Astrocyte (in vitro differentiated cells and primary cell): ENCODE measurements around the gene AKAP8L. TPM values are rescaled to one million over a fixed set of nuclear protein-coding genes. Genes with fewer than 3 reads are reported as not detected.
"Not testable (repeated sequence)": the region's sequence is repeated elsewhere in the genome, so short reads cannot be mapped to it uniquely, and the experiment has no call there.

Experiments used
- DNase-seq: peaks from one replicate; pipeline ENCODE4 v3.0.0-alpha.2; 2010; ENCODE audit warnings: low read depth
- FAIRE-seq: peaks from 2 replicates; lab custom pipeline; 2011; peaks lifted over from hg19 to GRCh38; lab: Jason Lieb, UNC
- H2AFZ ChIP-seq: 2 replicates; pipeline ENCODE4 v1.6.0; 2012; ENCODE audit warnings: low read depth, low read length, inconsistent platforms
- H3K27ac ChIP-seq: 2 replicates; pipeline ENCODE4 v1.5.1; 2011; ENCODE audit warnings: low read depth, low read length, inconsistent platforms
- H3K27me3 ChIP-seq: 2 replicates; pipeline ENCODE4 v1.6.0; 2011; ENCODE audit warnings: low read length, inconsistent platforms; ENCODE audit not compliant: insufficient read depth
- H3K36me3 ChIP-seq: 2 replicates; pipeline ENCODE4 v1.5.1; 2011; ENCODE audit warnings: low read length, inconsistent platforms; ENCODE audit not compliant: insufficient read depth
- H3K4me1 ChIP-seq: 2 replicates; pipeline ENCODE4 v1.5.1; 2011; ENCODE audit warnings: low read length, inconsistent platforms; ENCODE audit not compliant: insufficient read depth
- H3K4me2 ChIP-seq: 2 replicates; pipeline ENCODE4 v1.6.0; 2012; ENCODE audit warnings: low read length, inconsistent platforms
- H3K4me3 ChIP-seq: 2 replicates; pipeline ENCODE4 v1.5.1; 2011; ENCODE audit warnings: low read depth, mild to moderate bottlenecking, low read length, inconsistent platforms; ENCODE audit not compliant: insufficient read depth
- H3K79me2 ChIP-seq: 2 replicates; pipeline ENCODE4 v1.6.0; 2012; ENCODE audit warnings: mild to moderate bottlenecking, low read length, inconsistent platforms; ENCODE audit not compliant: insufficient read depth
- H3K9ac ChIP-seq: 2 replicates; pipeline ENCODE4 v1.6.0; 2012; ENCODE audit warnings: mild to moderate bottlenecking, low read length, inconsistent platforms
- H3K9me3 ChIP-seq: 2 replicates; pipeline ENCODE4 v1.5.1; 2012; ENCODE audit warnings: low read depth, mild to moderate bottlenecking, low read length, inconsistent platforms; ENCODE audit not compliant: insufficient read depth
- H4K20me1 ChIP-seq: 2 replicates; pipeline ENCODE4 v1.6.0; 2012; ENCODE audit warnings: low read length, inconsistent platforms; ENCODE audit not compliant: insufficient read depth
- H3K27ac Mint-ChIP-seq: one replicate; pipeline ENCODE4 v1.8.0; 2021; ENCODE audit warnings: mild to moderate bottlenecking, mixed read lengths; ENCODE audit not compliant: unreplicated experiment
- H3K27me3 Mint-ChIP-seq: one replicate; pipeline ENCODE4 v1.8.0; 2021; ENCODE audit warnings: low read depth, mixed read lengths; ENCODE audit not compliant: unreplicated experiment
- H3K36me3 Mint-ChIP-seq: one replicate; pipeline ENCODE4 v1.8.0; 2021; ENCODE audit warnings: low read depth, mixed read lengths; ENCODE audit not compliant: unreplicated experiment
- H3K4me1 Mint-ChIP-seq: one replicate; pipeline ENCODE4 v1.8.0; 2021; ENCODE audit warnings: low read depth, mixed read lengths; ENCODE audit not compliant: unreplicated experiment
- H3K4me3 Mint-ChIP-seq: one replicate; pipeline ENCODE4 v1.8.0; 2021; ENCODE audit warnings: mild to moderate bottlenecking, moderate library complexity, mixed read lengths; ENCODE audit not compliant: unreplicated experiment
- H3K9me3 Mint-ChIP-seq: one replicate; pipeline ENCODE4 v1.8.0; 2021; ENCODE audit warnings: mild to moderate bottlenecking, mixed read lengths; ENCODE audit not compliant: unreplicated experiment
- EZH2 ChIP-seq: IDR thresholded peaks from 2 replicates; pipeline ENCODE4 v1.6.1; 2012; ENCODE audit warnings: mild to moderate bottlenecking, low read length, inconsistent platforms; ENCODE audit not compliant: insufficient read depth
- total RNA-seq: library from RNA; stranded (reverse); gene quantifications from 2 replicates; pipeline ENCODE4 v1.2.1, GENCODE V29; 2021
- TF ChIP-seq, protein P1 (sequence below): IDR thresholded peaks from 2 replicates; pipeline ENCODE4 v1.5.1; 2011; ENCODE audit warnings: low read depth, mild to moderate bottlenecking, inconsistent platforms, low read length, moderate library complexity; ENCODE audit not compliant: insufficient read depth

The AKAP8L gene
- total RNA-seq, 1 donor from 2014 or later = 101 TPM

DNA sequence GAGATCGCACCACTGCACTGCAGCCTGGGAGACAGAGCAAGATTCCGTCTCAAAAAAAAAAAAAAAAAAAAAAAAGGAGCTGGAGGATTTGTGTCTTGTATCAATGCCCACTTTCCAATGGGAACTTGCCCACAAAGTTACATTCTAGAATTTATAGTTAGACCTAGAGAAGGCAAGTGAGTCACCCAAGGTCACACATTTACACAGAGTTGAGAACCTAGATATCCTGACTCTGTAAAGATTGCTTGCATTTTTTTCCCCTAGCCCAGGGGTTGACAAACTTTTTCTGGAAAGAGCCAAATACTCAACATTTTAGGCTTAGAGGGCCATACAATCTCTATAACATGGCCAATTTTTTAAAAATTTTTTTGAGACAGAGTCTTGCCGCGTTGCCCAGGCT lies 78.7 kb downstream of the AKAP8L start:
- Histone ChIP-seq H2AFZ (no peak overlapping the region), H3K9me3 (no peaks in the 10 kb centered on the region), H3K4me3 (no peak overlapping the region), H3K9ac (no peak overlapping the region), H3K27ac (no peak overlapping the region), H3K27me3 (no peaks in the 10 kb centered on the region), H3K4me2 (no peak overlapping the region), H3K4me1 (peaks cover 7% of the 10 kb centered on the region), H3K36me3 (no peaks in the 10 kb centered on the region), H3K79me2 (peaks cover 19% of the 10 kb centered on the region), H4K20me1 (peaks cover 14% of the 10 kb centered on the region)
- no peaks in the 10 kb centered on the region for H3K27me3 Mint-ChIP-seq
- peaks cover 11% of the 10 kb centered on the region for H3K36me3 Mint-ChIP-seq
- TF ChIP-seq, protein P1, sequence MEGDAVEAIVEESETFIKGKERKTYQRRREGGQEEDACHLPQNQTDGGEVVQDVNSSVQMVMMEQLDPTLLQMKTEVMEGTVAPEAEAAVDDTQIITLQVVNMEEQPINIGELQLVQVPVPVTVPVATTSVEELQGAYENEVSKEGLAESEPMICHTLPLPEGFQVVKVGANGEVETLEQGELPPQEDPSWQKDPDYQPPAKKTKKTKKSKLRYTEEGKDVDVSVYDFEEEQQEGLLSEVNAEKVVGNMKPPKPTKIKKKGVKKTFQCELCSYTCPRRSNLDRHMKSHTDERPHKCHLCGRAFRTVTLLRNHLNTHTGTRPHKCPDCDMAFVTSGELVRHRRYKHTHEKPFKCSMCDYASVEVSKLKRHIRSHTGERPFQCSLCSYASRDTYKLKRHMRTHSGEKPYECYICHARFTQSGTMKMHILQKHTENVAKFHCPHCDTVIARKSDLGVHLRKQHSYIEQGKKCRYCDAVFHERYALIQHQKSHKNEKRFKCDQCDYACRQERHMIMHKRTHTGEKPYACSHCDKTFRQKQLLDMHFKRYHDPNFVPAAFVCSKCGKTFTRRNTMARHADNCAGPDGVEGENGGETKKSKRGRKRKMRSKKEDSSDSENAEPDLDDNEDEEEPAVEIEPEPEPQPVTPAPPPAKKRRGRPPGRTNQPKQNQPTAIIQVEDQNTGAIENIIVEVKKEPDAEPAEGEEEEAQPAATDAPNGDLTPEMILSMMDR = no peak
- no peak for TF ChIP-seq EZH2
- no peaks in the 10 kb centered on the region for H3K9me3 Mint-ChIP-seq
- DNase-seq (no peak), FAIRE-seq (no peak)
- H3K4me3 Mint-ChIP-seq = no peak overlapping the region
- H3K4me1 Mint-ChIP-seq = peaks cover 1% of the 10 kb centered on the region
- no peak overlapping the region for H3K27ac Mint-ChIP-seq

- Mint-ChIP-seq H3K4me1 (peaks cover 4% of the 10 kb centered on the region), H3K36me3 (peaks cover 10% of the 10 kb centered on the region), H3K27ac (no peak overlapping the region), H3K4me3 (no peak overlapping the region), H3K9me3 (no peaks in the 10 kb centered on the region), H3K27me3 (no peaks in the 10 kb centered on the region)
- H3K9ac ChIP-seq = peak overlapping the region; percentile 72
- no peak for FAIRE-seq
- peaks cover 38% of the 10 kb centered on the region for H3K79me2 ChIP-seq
- H2AFZ ChIP-seq = no peak overlapping the region
- no peaks in the 10 kb centered on the region for H3K36me3 ChIP-seq
- H3K4me2 ChIP-seq = peak overlapping the region; percentile 68
- no peaks in the 10 kb centered on the region for H3K9me3 ChIP-seq
- TF ChIP-seq, protein P1 = no peak
- peak overlapping the region; percentile 84 for H3K27ac ChIP-seq
- peak; percentile 52 for DNase-seq
- peaks cover 7% of the 10 kb centered on the region for H3K4me1 ChIP-seq
- peaks cover 14% of the 10 kb centered on the region for H4K20me1 ChIP-seq
- no peak overlapping the region for H3K4me3 ChIP-seq
- H3K27me3 ChIP-seq = no peaks in the 10 kb centered on the region
Observed at GRCh38 chr19:15337202-15337601, 81.6 kb downstream of the AKAP8L start.

- peaks cover 45% of the 10 kb centered on the region for H3K79me2 ChIP-seq
- H3K27ac Mint-ChIP-seq = peak overlapping the region; percentile 18
- FAIRE-seq = not testable (repeated sequence)
Observed at GRCh38 chr19:15335992-15336391, 82.8 kb downstream of the AKAP8L start.

More at GRCh38 chr19:15335992-15336391, 82.8 kb downstream of the AKAP8L start:
- not testable (repeated sequence) for H3K4me2 ChIP-seq, H3K27me3 ChIP-seq, H3K9me3 ChIP-seq, H3K36me3 Mint-ChIP-seq, H3K9ac ChIP-seq, H3K27ac ChIP-seq, H3K4me3 ChIP-seq, H3K4me1 ChIP-seq, H3K4me1 Mint-ChIP-seq, H3K4me3 Mint-ChIP-seq, H2AFZ ChIP-seq, H3K9me3 Mint-ChIP-seq, DNase-seq, H3K36me3 ChIP-seq, H3K27me3 Mint-ChIP-seq
- H4K20me1 ChIP-seq = peaks cover 20% of the 10 kb centered on the region
